ENCODE data around the gene SRXN1. TPM values are rescaled to one million over a fixed set of nuclear protein-coding genes. Genes with fewer than 3 reads are reported as not detected.

The SRXN1 gene
- total and polyA plus RNA-seq, 9 of the 15 experiments (the other 6 are each of a cell fraction or from before 2014, with no cell fraction given) = 6.8 to 36.4 (median 21.6) TPM

DNA sequence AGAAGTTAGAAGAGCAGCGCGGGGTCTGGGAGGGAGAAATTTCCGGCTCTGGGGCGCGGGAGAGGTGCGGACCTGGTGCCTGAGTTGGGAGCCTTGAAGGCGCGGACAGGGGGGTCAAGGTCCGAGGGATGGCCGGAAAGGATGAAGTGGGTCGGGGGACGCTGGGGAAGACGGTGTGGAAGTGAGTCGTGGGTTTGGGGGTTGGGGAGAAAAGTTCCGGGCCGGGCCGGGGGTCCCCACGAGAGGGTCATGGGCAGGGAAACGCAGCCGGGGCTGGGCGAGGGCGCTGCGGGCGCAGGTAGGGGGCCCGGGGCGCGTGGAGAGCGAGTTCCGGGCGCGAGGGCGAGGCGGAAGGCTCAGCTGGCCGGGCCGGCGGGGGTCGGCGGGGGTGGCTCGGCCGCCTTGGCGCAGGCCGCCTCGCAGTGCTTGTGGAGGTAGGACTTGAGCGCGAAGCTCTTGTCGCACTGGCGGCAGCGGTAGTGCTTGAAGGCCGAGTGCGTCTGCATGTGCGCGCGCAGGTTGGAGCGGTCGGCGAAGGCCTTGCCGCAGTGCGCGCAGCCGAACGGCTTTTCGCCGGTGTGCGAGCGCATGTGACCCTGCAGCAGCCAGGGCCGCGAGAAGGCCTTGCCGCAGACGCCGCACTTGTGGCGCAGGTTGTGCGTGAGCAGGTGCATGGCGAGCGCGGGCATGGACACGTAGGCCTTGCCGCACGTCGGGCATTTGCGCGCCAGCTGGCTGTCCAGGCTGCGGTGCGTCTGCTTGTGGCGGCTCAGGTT lies 10.5 kb upstream of the SRXN1 start:
- H3K27me3 ChIP-seq (ENCODE audit: control insufficient read depth in 2 of 2, insufficient read depth in 2 of 2, low read length in 2 of 2) = no peaks in the 10 kb centered on the region
- H2AFZ ChIP-seq (ENCODE audit: low read depth, low read length) = no peak overlapping the region
- no peak for TF ChIP-seq PRPF4 (IDR thresholded peaks at IDR 0.05; ENCODE audit: insufficient read depth, low read depth, low read length, poor library complexity, severe bottlenecking)
- no peak for TF ChIP-seq ZNF384 (IDR thresholded peaks at IDR 0.05; ENCODE audit: low read depth, low read length)
- TF ChIP-seq TEAD2 (tag; IDR thresholded peaks at IDR 0.05) = no peak
- TF ChIP-seq BRF1 (IDR thresholded peaks at IDR 0.05; ENCODE audit: borderline replicate concordance, extremely low read depth, insufficient read length) = no peak
- TF ChIP-seq ZBTB33 (CRISPR knock-in tag; IDR thresholded peaks at IDR 0.05) = peak; percentile 96
- TF ChIP-seq SP2 (IDR thresholded peaks at IDR 0.05; ENCODE audit: extremely low read depth, low read depth, low read length, poor library complexity, severe bottlenecking) = no peak
- no peaks in the 10 kb centered on the region for H3K36me3 ChIP-seq (ENCODE audit: control insufficient read depth, insufficient read depth, low read length)
- in situ Hi-C loops (cut with MboI) (no loop called here), intact Hi-C loops (cut with micrococcal nuclease) (no loop called here)
- DNase-seq (ENCODE audit: extremely low read depth in 1 of 4, low spot score in 3 of 4) (no peak), FAIRE-seq (no peak), ATAC-seq (no peak)
- H3K27ac ChIP-seq (ENCODE audit: extremely low read depth, low read depth, low read length) = no peak overlapping the region
- H3K79me2 ChIP-seq (ENCODE audit: control insufficient read depth, insufficient read depth, low read length) = no peaks in the 10 kb centered on the region
- no peak overlapping the region for H3K4me3 ChIP-seq
- no peak overlapping the region for H3K4me2 ChIP-seq (ENCODE audit: insufficient read depth, low read length)
- peaks cover 17 to 21% of the 10 kb centered on the region in 2 experiments for H3K4me1 ChIP-seq (replicated peaks in 1 of 2; ENCODE audit: control insufficient read depth in 2 of 2, insufficient read depth in 2 of 2, low read length in 2 of 2)
- no peaks in the 10 kb centered on the region for H3K9me3 ChIP-seq (replicated peaks; ENCODE audit: control insufficient read depth, insufficient read depth, low read depth, low read length)
- H3K9me1 ChIP-seq (ENCODE audit: control insufficient read depth, insufficient read depth, low read length) = no peaks in the 10 kb centered on the region
- H4K20me1 ChIP-seq (replicated peaks; ENCODE audit: control insufficient read depth, insufficient read depth, low read length) = no peaks in the 10 kb centered on the region
- 93% methylated on average over 20 of the region's 84 CpGs for WGBS (ENCODE audit: insufficient coverage, low coverage, missing lambda C conversion rate)
- POLR2A ChIA-PET = interaction anchor here (0.5 kb wide), 1 partner anchor 182 kb away, joined by 3 read pairs; no protein-coding TSS in a partner anchor
- H3K9ac ChIP-seq (ENCODE audit: insufficient read depth in 1 of 2, low read depth in 2 of 2, low read length in 2 of 2) = no peak overlapping the region
- CTCF ChIA-PET (ENCODE audit: low intra/inter-chr PET ratio) = no interaction called here
- no TSS peak for BruUV-seq (replicated peaks)

Measured in K562 (cell line).